Measurements from ENCODE around the gene TPPP2. TPM values are rescaled to one million over a fixed set of nuclear protein-coding genes. Genes with fewer than 3 reads are reported as not detected.
A peak's percentile ranks its signal among the peaks of the same experiment; 100 is the strongest.
"Not testable (repeated sequence)": the region's sequence is repeated elsewhere in the genome, so short reads cannot be mapped to it uniquely, and the experiment has no call there.

TPPP2 gene
- total and polyA plus RNA-seq, 8 donors = 0.23 to 0.59 (median 0.46) TPM; not detected in 5

DNA sequence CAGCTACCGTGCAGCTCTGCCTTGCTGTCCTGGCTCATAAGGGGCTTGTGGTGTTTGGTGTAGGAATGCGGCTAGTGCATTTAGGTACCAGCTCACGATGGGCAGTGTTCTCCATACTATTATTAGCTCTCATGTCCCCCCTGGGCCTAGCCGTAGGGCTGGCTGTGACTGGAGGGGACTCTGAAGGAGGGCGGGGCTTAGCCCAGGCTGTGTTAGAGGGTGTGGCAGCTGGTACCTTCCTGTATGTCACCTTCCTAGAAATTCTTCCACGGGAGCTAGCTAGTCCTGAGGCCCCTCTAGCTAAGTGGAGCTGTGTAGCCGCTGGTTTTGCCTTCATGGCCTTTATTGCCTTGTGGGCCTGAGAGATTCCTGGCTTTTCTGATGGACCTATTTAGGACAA, 28.8 kb upstream of the TPPP2 start:
- 73 to 78% methylated on average over 7 of the region's 7 CpGs for WGBS, 2 donors
- H3K4me3 ChIP-seq = no peak overlapping the region
- H3K4me1 ChIP-seq = no peaks in the 10 kb centered on the region
- no peak overlapping the region for H3K27ac ChIP-seq
- FAIRE-seq (no peak), DNase-seq (no peak), ATAC-seq (no peak)
- peaks cover 0 to 12% (median 6%) of the 10 kb centered on the region in 3 donors for H3K36me3 ChIP-seq
- TF ChIP-seq, protein P1, sequence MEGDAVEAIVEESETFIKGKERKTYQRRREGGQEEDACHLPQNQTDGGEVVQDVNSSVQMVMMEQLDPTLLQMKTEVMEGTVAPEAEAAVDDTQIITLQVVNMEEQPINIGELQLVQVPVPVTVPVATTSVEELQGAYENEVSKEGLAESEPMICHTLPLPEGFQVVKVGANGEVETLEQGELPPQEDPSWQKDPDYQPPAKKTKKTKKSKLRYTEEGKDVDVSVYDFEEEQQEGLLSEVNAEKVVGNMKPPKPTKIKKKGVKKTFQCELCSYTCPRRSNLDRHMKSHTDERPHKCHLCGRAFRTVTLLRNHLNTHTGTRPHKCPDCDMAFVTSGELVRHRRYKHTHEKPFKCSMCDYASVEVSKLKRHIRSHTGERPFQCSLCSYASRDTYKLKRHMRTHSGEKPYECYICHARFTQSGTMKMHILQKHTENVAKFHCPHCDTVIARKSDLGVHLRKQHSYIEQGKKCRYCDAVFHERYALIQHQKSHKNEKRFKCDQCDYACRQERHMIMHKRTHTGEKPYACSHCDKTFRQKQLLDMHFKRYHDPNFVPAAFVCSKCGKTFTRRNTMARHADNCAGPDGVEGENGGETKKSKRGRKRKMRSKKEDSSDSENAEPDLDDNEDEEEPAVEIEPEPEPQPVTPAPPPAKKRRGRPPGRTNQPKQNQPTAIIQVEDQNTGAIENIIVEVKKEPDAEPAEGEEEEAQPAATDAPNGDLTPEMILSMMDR (IDR thresholded peaks at IDR 0.05) = no peak
- no peaks in the 10 kb centered on the region for H3K9me3 ChIP-seq
- intact Hi-C loops (cut with DNase I) = no loop called here
- H3K27me3 ChIP-seq = no peaks in the 10 kb centered on the region

DNA sequence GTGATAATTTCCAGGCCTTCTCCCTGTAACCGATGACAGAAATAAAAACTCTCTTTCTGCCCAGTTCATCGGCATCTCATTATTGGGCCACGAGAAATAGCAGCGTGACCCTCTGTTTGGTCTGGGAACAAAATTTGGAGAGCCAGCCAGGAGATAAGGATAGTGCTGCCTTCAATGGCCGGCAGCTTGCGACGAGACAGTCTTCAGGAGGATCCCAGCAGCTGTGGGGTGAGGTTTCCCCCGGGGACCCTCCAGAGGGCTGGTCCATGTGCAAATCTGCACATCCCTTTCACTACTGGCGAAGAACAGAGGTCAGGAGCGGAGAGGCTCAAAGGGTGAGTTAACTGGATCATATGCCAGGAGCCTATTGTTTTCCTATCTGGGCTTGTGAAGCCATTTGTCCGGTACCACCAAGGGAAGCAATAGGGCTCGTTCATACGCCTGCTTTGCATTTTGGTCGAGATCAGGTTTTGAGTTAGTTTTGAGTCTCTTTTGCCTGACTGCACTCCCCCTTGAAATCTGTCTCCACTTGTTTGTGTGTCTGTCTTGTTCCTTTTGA, 26.1 kb upstream of the TPPP2 start:
- TF ChIP-seq, protein P1 (IDR thresholded peaks at IDR 0.05) = no peak
- Histone ChIP-seq H3K27me3 (no peaks in the 10 kb centered on the region), H3K36me3 (no peaks in the 10 kb centered on the region), H3K27ac (no peak overlapping the region), H3K9me3 (no peaks in the 10 kb centered on the region), H3K4me1 (no peaks in the 10 kb centered on the region), H3K4me3 (no peak overlapping the region)
- intact Hi-C loops (cut with DNase I) = no loop called here
- DNase-seq (no peak), ATAC-seq (no peak), FAIRE-seq (no peak)
- WGBS, 2 donors = 80 to 82% methylated on average over 14 of the region's 14 CpGs

DNA sequence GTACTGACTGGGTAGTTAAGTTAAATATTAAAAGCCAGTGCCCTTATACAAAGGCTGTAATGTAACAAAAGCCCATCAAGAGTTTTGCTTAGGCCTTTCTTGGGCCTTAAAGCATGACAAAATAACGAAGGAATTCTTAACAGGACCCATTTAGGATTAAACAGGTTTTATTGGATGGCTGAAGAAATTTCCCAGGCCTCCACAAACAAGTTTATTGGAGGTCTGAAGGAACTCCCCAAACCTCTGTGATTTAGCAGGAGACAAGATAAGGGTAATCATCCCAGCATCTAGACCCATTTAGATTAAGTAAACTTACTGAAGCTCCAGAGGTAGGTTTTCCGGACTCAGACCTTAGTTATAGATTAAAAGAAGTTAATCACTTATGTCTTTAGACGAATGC, 20.3 kb upstream of the TPPP2 start:
- not testable (repeated sequence) for FAIRE-seq, ATAC-seq
- WGBS, 2 donors = 65 to 67% methylated on average over 3 of the region's 3 CpGs

DNA sequence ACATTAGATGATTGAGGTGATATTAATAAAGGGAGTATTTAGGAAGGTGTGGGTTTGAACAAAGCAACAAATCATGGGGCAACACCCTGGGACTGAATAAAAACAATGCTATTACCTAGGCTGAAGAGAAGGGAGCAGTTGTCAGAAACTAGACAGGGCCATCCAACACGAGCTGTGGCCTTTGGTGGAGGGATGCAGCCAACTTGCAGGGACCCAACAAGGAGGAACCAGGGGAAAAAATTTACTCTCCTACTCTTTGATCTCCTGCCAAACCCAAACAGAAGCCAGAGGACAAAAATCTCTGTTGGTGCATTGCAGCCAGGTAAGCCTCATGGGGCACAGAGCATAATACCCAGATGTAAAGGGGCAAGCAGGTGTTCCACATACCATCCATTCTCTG, 18.9 kb upstream of the TPPP2 start:
- DNase-seq (no peak), FAIRE-seq (no peak), ATAC-seq (no peak)
- 63 to 70% methylated on average over 1 of the region's 1 CpG for WGBS, 2 donors
- H3K27ac ChIP-seq = no peak overlapping the region
- no peaks in the 10 kb centered on the region for H3K36me3 ChIP-seq
- H3K4me3 ChIP-seq = no peak overlapping the region
- intact Hi-C loops (cut with DNase I) = no loop called here
- TF ChIP-seq, protein P1 (IDR thresholded peaks at IDR 0.05) = no peak
- H3K9me3 ChIP-seq = no peaks in the 10 kb centered on the region
- no peaks in the 10 kb centered on the region for H3K4me1 ChIP-seq
- H3K27me3 ChIP-seq = no peaks in the 10 kb centered on the region

More for the DNA sequence above, 20.3 kb upstream of the TPPP2 start:
- H3K27ac ChIP-seq; H3K4me3 ChIP-seq; H3K36me3 ChIP-seq; intact Hi-C loops (cut with DNase I); H3K27me3 ChIP-seq; H3K4me1 ChIP-seq; H3K9me3 ChIP-seq; DNase-seq: not testable (repeated sequence)

DNA sequence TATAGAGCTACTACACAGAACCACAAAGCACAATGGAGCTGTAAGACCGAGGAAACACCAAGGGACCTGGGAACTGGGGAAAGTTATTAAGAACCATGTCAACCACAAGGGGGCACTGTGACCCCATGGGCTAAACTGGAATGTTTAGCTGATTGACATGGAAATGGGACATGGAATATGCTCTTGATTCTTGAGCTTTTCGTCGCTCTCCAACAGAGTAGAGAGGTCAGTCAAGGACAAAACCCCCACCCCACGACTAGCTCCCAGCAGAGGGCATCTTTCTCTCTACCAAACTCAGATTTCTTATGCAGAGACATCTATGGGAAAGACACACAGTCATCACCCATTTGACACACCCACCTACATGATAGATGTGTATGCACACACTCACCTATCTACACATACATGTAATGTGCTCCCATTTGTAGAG, 15.2 kb upstream of the TPPP2 start:
- Histone ChIP-seq H3K36me3 (peaks cover 0 to 16% (median 0%) of the 10 kb centered on the region in 3 donors), H3K9me3 (no peaks in the 10 kb centered on the region), H3K27me3 (no peaks in the 10 kb centered on the region), H3K4me3 (no peak overlapping the region), H3K4me1 (no peaks in the 10 kb centered on the region), H3K27ac (no peak overlapping the region)
- intact Hi-C loops (cut with DNase I) = loop anchor here in 1 of 3 donors (5.0 kb wide), 1 partner anchor 78 kb away; no protein-coding TSS in a partner anchor
- DNase-seq (peak; percentile 72 to 90 (median 79)), FAIRE-seq (peak; percentile 73), ATAC-seq (peak; percentile 84 to 98 (median 94))
- 0 to 2% methylated on average over 4 of the region's 4 CpGs for WGBS, 2 donors
- TF ChIP-seq, protein P1 (IDR thresholded peaks at IDR 0.05) = peak; percentile 89 to 94 (median 90)
